HG03103 (cell line): Measurements from ENCODE around the gene COL3A1.

Source experiments
- ATAC-seq: cut with Tn5 transposase; IDR thresholded peaks from one replicate; pipeline ENCODE4 v1.9.1; 2021; ENCODE audit warnings: low read depth; ENCODE audit not compliant: unreplicated experiment

The COL3A1 gene

DNA sequence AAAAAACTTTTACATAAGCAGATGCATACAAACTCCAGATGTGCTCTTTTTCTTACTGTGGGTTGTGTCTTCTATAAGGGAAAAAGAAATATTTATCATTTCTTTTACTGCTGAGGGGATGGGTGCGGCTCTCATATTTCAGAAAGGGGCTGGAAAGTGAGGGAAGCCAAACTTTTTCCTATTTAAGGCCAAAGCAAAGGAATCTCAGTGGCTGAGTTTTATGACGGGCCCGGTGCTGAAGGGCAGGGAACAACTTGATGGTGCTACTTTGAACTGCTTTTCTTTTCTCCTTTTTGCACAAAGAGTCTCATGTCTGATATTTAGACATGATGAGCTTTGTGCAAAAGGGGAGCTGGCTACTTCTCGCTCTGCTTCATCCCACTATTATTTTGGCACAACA is at the start of gene COL3A1:
Gene COL3A1 (plus strand): TSS at position 210 of the 400 bp plus-strand sequence. CDS start 117 bp downstream, at position 327.
- ATAC-seq = no peak

DNA sequence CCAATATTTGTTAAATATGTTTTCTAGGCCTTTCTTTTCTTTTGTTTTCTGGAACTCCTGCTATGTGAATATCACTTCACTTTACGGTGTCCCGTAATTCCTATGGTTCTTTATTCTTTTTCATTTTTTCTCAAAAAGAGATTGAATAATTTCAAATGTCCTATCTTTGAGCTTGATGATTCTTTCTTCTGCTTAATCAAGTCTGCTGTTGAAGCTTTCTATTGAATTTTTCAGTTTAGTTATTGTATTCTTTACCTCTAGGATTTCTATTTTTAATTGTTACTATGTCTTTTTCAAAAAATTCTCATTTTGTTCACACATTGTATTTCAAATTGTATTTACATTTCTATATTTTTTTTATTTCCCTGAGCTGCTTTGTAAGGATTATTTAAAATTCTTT is 45.5 kb upstream of the COL3A1 start:
- no peak for ATAC-seq

DNA sequence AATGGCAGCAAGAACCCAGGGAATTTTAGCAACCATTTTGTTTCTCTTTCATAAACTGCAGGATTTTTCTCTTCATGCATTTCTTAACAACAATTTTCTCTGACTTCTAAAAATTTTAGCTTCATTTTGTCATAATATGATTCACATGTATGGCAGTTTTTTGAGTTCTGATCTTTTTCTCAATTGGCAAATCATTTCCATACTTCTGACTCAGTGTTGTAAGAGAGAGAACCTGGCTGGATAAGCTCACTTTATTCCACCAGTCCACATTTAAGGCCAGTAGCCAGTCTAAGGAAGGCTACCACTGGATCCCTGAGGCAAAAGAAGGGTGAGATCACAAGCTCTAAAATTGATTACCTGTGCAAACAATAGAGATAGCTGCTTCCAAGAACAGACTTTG is 42.8 kb upstream of the COL3A1 start:
- ATAC-seq = no peak

DNA sequence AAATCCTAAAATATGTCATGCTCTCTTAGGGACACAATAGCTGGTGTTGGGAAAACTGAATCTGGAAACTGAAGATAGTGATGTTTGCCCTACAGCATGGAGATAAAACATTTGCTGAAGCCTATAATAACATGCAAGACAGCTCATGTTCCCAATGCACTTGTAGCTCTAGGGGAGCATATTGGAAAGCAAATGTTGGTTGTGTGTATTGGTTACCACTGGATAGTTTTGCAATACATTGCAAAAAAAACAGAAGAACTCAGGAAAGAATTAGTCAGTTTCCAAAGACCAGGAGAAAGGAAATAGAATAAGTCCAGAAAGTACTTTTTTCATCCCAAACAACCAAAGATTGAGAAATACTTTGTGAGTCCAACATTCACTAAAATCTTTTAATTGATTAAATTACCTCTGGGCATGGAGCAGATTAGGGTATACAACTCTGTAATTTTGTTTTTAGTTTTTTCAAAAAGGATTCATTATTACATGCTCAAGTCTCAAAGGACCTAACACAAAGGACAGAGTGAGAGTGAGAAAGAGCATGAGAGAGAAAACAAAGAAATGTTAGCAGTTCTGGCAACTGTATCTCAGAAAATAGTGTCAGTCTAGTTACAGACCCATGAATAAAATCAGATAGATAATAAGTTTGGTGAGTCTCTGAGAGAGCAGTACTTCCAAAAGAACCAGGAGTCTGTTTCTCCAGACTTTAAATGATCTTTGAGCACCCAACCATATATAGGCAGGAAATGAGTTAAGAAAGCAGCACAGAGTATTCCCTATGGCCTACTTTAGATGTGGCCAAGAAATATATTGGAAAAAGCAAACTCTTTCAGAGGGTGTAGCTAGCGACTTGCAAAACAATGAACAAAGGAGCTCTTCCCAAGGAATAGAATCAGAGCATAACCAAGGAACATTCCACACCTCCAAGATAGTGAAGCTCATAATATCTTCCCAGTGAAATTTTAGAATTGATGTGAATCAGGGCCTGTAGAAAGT is 36.6 kb upstream of the COL3A1 start:
- no peak for ATAC-seq

DNA sequence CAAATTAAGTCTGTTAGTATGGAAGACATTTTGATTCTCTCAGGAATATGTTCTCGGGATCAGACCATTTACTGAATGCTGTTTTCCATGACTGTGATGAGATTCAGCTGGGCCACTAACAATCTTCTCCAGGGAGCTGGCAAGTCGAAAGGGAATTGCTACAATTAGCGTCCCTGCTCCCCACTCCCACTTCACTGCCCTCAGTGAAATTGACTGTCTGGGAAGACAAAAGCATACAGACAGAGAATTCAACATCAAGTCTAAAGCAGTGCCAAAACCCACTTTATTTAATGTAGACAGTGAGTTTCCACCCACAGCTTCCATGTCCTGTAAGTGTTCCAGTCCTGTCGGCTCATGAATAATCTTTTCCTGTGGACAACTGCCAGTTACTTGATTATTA is 34.0 kb upstream of the COL3A1 start:
- no peak for ATAC-seq

DNA sequence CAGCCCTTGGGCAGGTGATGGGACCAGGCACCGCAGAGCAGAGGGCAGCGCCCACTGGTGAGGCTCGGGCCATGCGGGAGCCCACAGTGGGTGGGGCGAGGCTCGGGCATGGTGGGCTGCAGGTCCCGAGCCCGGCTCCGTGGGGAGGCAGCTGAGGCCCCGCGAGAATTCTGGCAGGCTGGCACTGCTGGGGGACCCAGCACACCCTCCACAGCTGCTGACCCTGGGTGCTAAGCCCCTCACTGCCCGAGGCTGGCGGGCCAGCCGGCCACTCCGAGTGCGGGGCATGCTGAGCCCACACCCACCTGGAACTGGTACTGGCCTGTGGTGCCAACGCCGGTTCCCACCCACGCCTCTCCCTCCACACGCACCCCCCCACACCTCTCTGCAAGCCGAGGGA is 29.7 kb upstream of the COL3A1 start:
- no peak for ATAC-seq

DNA sequence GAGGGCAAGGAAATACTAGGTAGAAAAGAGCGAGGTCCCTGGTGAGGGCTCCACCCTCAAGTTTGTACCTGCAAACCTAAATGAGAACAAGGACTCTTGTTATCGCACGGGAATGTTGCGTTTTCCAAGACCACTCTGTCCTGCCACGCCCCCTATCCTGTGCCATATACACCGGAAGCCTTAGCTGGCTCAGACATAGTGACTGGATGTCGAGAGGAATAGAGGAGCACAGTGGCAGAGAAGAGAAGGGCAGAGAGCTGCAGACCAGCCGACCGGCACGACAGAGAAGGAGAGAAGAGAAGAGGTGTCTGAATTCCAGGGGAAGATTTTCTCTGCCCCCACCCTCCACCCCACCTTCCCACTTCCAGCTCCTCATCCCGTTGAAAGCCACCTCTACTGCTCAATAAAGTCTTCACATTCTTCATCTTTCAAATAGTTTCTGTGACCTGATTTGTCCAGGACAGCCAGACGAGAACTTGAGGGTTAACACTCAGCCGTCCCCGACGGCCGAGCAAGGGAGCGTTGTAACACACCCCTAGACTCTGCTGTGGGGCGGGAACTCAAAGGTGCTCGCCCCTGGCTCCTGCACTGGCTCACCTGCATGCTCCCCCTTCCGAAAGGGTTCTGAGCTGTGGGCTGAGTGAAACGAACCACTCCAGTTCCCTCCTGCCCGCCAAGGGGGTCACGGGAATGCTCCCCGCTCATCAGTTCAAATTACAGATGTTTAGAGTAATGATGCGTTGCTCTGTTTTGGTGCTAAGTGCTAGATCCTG is 24.9 kb upstream of the COL3A1 start:
- ATAC-seq = no peak

DNA sequence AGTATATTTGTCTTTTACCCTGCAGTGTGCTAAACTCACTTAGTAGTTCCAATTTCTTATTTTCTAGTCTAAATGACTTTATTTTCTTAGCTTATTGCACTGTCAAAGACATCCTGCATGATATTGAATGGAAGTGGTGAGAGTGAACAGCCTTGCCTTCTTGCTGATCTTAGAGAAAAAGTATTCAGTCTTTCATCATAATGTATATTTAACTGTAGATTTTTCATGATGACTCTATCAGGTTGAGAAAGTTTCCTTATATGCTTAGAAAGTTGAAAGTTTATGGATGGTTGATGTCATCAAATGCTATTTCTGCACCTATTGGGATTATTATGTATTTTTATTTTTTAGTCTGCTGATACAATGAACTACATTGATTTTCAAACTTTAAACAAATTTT is 21.3 kb upstream of the COL3A1 start:
- ATAC-seq = no peak

DNA sequence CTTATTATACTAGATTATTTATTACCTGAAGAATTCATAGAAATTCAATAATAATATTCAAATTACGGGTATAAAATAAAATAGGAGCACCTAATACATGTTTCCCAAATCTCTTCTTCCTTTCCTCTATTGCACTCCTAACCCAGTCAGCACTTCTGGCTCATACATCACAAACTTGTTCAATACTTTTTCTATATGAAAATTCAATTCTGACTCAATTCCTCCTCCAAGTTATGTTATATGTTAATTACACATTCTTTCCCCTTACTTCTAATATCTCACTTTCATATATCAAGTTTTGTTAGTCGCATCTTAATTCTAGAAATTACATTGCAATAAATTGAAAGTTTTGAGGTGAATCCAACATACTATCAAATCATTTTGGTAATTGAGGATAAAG is 17.9 kb upstream of the COL3A1 start:
- no peak for ATAC-seq

DNA sequence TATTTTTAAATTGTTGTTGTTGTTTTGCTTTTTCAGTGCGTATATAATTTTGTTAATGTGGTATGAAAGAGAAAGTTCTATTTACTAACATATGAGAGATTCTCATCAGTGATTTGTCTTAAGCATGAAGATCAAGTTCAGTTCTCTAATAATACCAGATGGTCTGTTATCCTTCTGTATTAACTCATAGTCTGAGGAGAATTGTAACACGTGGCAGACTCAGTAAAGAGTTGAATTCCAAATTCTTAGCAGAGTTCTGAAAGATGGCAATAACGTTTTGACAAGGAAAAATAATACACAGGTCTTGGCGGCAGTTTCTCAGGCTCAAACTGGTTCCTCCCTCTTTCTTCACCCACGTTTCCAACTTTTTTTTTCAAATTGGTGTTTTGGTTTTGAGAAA is 17.2 kb upstream of the COL3A1 start:
- no peak for ATAC-seq

DNA sequence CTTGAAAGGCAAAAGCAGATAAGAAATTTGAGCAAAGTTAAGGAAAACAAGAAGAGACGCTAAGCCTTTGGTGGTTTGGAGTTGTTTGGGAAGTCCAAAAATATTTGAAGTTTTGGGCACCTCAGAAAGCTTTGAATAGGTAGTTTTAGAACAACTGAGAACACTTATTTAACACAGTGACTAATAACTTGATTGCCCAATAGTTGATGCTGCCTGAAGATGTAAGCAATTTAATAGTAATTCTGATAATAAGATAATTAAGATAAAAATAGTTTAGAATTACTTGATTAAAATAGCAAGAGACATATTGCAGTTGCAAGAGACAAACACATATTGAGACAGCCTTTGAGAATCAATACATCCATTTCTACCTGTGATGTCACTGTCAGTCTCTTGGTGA is 16.5 kb upstream of the COL3A1 start:
- no peak for ATAC-seq

DNA sequence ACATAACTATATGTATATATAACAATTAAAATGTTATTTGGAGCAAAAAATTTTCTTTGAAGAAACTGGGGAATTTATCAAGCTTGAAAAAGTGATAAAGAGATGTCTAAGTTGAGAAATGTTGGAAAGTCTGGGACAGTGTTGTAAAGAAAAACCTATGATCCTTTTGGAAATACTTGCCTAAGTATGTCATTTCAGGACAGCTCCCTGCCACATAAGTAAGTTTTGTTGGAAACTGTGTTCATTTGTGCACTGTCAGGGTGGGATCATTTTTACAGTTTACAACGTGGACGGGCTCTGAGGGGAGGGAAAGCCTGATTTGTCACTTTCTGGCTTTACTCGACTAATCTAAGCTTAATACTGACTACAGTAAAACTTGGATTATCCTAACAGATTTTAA is 10.4 kb upstream of the COL3A1 start:
- no peak for ATAC-seq

DNA sequence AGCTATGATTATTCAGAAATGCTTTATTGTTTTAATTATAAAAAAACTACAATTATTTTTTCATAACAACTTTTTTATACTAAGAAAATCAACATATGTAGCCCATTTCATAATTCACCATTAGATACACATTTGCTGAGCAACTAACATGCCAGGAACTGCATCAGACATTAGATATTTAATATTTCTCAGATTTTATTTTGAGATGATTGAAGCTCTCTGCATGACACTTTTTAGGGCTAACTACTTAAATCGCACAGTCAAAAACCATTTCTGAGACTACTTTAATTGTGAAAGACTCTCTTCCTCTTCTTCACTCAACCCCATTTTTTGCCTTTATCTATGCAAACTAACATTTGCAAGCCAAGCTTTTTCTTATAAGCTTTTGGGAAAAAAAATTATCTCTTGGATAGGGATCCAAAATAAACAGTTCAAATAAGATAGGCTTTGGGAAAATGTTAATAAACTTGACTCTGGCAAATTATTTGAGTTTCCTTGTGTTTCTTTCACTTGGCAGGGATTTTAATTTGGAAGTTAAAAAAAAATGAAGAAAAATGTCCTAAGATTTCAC is 9.1 kb upstream of the COL3A1 start:
- ATAC-seq = no peak

DNA sequence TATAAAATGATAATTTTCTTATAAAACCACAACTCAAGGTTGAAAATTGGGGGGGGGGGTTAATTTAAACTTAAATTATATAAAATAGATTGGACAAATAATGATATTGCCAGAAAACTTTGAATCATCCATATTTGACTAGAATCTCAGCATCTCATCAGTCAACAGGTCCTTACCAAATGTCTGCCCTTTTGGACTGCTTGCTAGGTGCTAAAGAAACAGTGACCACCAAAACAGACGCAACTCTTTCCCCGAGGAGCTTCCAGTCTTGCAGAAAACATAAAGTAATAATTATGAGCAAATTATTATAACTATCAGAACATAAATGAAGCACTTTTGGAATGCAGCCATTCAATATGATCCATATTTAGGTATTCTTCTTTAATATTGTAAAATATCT is 8.6 kb upstream of the COL3A1 start:
- no peak for ATAC-seq

DNA sequence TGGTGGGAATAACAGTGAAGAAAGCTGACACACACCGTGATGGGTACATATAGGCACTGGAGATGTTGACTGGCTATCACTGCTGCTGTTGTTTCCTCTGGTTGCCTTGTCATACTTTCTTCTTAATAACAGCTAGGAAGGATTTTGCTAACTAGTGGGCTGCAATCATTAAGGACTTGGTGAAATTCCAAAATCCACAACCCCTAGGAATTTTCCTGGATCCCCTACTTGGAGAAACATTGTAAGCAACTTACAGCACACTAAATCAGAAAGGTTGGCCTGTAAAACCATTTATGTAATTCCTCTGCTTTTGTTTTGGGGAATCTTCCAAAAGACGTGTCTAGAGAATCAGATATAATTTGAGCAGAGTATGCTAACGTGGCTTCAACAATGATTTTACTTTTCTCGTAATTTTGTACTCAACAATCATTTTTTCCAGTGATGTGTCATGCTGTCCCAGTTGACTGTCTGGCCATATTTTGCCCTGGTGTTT is 8.0 kb upstream of the COL3A1 start:
- ATAC-seq = no peak

DNA sequence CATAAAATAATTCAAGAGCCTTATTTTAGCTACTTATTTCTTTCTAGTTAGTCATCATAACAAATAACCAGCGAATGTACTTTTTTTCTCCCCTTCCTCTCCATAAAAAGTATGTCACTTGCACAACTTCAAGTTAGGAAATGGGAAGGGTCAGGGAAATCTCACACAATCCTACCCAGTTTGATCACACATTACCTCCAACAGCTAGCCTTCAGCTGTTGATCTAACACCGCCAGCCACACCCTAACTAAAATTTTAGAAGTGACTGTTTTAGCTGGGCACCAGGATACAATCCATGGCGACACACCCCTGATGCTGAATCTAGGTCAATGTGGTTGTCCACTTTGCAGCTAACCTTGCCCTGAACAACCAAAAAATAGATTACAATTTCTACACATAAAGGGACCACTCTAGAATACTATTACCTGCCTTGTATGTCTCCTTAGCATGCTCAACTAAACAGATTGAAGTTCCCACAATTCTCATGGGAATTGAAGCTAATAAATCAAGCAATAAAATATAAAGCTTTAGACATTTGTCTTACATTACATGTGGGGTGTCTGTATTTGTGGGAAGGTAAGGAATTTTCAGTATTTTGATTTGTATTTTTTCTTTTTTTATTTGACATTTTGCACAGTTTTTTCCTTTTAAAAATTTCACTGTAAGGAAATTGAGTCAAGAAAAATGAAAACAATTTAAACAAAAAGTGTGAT is 7.3 kb upstream of the COL3A1 start:
- ATAC-seq = no peak

DNA sequence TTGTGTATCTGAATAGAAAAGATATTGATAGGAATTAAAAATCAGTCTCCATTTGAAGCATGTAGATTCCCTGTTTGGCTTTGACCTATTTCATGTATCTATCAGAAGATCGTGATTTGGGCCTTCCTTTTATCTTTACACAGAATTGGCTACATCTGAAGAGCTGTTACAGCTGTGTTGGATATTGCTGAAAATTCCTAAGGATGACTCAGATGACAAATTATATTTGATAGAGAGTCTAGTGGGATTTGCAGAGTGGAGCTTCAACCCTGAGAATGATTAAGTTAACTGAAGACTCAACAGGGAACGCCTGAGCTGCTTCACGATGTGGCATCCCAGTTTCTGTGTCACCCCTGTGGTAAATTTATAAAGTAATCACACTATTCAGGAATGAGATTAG is 4.9 kb upstream of the COL3A1 start:
- ATAC-seq = no peak

DNA sequence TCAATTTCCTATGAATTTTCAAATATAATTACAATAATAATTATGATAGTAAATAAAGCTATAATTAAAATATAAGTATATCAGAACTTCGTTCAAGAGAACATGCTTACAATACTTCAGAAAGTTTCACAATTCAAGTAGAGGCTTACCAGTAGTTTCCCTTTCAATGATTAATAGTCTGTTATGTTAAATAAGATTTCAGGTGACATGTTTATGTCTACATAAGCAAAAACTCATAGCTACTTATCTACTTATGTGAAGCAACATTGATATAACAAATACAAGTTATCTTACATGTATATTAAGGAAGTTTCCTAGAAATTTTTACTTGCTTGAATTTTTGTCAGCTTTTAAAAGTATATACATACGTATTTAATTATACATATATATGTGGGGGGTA is 4.5 kb upstream of the COL3A1 start:
- ATAC-seq = no peak

DNA sequence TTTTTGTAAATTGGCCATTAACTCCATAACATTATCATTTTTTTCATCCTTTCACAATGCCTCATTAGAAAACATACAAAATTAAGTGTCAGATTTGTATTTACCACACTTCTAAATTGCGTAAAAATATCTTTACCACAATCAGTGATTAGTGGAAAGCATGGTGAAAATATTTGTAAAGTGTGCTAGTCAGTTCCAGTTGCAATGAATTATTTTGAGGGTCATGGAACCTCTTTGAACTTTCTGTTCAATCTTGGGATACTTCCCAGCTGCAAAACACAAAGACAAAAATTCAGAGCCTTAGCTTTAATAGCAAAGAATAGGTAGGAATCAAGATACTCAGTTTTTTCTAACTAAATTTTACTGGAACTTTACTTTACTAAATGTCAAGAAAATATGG is 4.0 kb upstream of the COL3A1 start:
- no peak for ATAC-seq

DNA sequence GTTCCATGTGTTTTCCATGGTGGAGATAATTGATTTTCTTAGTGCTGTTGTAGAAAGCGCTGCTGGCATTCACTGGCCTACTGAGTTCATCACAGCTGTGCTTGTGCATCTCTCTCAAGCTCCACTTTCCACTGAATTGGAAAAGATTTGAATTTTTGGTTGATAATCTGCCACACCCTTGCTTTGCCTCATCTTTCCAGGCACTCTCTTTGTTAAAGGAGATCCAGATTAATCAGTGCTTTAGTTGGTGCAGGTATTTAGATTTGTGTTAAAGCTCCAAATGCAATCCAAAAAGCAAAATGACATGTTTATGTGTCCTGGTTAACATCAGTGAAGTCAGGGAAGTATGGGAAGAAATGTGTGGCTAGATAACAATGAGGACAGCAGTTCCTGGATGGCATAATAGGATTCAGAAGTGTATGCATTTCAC is 2.7 kb upstream of the COL3A1 start:
- no peak for ATAC-seq

DNA sequence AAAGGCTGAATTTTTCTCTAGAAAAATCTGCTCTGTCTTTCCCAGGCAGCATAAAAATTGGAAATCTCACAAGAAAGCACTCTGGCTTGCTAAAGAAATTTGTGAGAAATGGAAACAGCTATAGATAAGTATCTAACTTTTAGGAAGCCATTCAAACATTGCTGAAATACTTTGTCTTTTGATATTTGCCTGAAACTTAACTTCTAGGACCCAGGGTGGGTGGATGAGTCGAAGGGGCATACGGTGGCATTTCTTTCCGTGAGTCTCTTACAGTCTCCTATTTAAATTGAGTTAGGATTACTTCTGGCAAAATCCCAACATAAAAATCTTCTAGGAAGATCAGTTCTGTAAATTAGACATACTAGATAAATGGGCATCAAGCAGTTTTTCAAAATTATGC is 532 bp upstream of the COL3A1 start:
- ATAC-seq = no peak
